ENCODE measurements around the gene TNNT2.

- TF ChIP-seq L3MBTL2 (conservative IDR thresholded peaks at IDR 0.05) = no peak
- TF ChIP-seq TARDBP (IDR thresholded peaks at IDR 0.05) = no peak
- TF ChIP-seq FOXA1 (IDR thresholded peaks at IDR 0.05) = no peak
- TF ChIP-seq SP1 (IDR thresholded peaks at IDR 0.05) = no peak
- no peak for TF ChIP-seq HDGF (IDR thresholded peaks at IDR 0.05; ENCODE audit: borderline replicate concordance)
- no peak for TF ChIP-seq BHLHE40 (IDR thresholded peaks at IDR 0.05; ENCODE audit: borderline replicate concordance)
- TF ChIP-seq ZNF384 (IDR thresholded peaks at IDR 0.05) = no peak
- no peak for TF ChIP-seq FOXM1 (IDR thresholded peaks at IDR 0.05; ENCODE audit: borderline replicate concordance)
- no peak for TF ChIP-seq NFRKB (IDR thresholded peaks at IDR 0.05)
- no peak for TF ChIP-seq ARNT (IDR thresholded peaks at IDR 0.05)
These were observed 41.8 kb upstream of the TNNT2 start for GRCh38 chr1:201419256-201419655.

All from HEK293T (cell line).